NCI-H2107 (cell line): ENCODE results near the gene NLN.
"Not testable (repeated sequence)": the region's sequence is repeated elsewhere in the genome, so short reads cannot be mapped to it uniquely, and the experiment has no call there.

Experiments
- DNase-seq: peaks from one replicate; lab custom pipeline; 2025; lab: John Stamatoyannopoulos, UW

Gene NLN

DNA sequence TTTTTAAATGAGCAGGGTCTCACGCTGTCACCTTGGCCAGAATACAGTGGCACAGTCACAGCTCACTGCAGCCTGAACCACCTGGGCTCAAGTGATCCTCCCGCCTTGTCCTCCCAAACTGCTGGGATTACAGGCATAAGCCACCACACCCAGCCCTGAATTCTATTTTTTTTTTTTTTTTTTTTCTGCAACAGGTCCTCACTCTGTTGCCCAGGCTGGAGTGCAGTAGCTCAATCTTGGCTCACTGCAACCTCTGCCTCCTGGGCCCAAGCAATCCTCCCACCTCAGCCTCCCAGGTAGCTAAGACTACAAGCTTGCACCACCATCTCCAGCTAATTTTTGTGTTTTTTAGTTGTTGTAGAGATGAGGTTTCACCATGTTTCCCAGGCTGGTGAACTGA lies 51.0 kb downstream of the NLN start:
- not testable (repeated sequence) for DNase-seq

- no peak for DNase-seq
Measured at GRCh38 chr5:65774346-65774745, 52.3 kb downstream of the NLN start.

DNA sequence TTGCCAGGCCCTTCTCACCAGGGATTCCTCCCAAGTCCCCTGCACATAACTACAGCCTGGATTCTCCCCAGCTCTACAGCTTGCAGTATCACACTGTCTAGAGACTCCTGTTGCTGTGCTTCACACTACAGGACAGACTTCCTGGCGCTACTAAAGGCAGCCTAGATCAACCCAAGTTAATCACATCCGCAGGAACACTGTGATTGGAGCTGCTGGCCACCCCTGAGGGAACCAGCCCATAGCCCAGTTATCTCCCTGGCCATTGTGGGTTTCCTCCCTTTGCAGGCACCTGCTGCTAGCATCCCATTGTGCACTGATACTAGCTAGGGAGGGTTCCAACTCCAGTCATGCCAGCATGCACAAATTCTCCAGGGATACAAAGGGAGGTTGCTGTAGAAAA lies 53.5 kb downstream of the NLN start:
- no peak for DNase-seq

DNA sequence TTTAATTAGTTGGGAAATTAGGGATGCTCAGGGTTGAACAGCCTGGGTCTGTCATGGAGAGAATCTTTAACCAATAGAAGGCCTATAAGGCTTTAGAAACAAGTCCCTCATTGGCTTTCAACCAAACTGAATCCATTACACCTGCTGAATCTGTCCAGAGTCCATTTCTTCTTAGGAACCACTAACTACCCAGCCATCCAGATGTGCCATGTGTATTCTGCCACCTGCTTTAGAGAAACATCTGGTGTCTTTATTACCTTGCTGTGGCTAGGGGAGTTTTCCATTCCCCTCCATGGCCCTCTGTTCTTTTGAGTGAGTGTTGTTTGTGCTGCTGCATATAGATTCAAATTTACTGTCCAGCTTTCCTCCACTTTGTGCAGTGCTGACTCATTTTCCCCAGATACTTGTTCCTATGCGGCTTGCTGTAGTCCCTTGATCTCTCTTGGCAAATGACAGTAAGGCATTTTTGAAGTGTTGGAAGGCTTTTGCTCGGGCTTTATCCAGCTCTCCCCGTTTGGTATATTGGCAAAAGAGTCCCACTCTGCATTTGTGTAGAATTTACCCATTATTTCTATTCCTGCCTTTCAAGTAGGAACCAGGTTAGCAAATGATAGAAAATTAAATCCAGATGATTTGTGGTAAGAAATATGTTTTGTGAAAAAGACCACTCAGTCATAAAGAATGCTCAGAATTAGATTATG lies 54.6 kb downstream of the NLN start:
- no peak for DNase-seq

DNA sequence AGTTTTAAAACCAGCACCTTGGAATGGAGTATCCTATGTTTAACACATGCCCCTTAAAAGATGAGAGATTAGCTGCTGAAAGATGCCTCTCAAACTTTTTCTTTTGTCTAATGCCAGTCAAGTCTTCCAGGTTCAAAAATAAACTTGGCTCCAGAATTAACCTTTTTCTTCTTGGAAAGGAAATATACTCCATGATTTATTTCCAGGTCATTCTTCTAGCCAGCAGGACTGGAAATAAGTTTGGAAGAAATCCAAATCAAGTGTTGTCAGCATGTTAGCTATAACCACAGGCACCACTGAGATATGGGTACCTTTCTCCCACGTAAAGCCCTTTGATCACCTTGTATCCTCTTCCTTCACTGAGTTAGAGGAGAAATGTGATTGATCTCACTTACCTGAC lies 56.1 kb downstream of the NLN start:
- DNase-seq: no peak

GRCh38 chr5:65779643-65780042 lies 57.6 kb downstream of the NLN start:
- DNase-seq: no peak

- DNase-seq: not testable (repeated sequence)
Measured at GRCh38 chr5:65788296-65788695, 66.3 kb downstream of the NLN start.

GRCh38 chr5:65790371-65791163 lies 68.6 kb downstream of the NLN start:
- DNase-seq: no peak

GRCh38 chr5:65791712-65792673 lies 70.0 kb downstream of the NLN start:
- DNase-seq: no peak

DNA sequence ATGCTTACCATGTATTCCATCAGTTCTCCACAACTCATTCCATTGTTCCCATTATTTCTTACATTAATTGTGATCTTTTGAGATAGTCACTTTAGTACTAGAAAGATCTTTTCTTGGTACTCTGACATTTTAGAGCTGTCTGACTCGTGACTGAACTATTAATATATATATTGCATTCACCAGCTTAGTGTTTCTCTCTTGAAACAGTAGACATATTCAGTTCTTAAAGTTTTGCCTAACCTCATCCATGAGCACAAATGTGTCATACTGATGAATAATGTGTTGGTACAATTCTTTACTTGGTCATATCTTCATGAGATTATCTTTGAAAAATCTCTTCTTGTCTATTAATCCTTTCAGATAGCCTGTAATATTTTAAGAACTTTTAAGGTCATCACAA lies 74.3 kb downstream of the NLN start:
- DNase-seq: no peak

DNA sequence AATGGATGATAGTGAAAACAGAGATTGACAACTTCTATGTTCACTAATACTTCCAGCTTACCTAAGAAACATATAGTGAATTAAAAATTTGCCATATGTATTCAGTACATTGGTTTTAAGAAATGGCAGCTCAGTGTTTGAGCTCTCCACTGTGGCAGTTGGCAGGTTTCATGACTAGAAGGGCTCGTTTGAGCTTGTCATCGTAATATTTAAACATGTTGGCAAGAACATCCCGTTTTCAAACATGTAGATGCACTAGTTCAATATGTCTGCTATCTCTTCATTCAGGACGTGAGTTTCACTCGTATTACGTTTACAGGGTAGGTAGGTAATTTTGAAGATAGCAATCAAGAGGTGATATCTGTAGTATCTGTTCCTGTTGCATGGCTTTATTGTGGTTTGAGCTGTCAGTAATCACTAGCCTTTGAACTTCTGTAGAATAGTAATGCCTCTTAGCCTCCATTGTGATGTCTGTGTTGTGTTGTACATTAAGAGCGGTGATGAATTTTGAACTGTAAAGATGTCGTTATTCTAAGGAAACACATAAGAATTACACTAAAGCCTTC lies 74.8 kb downstream of the NLN start:
- DNase-seq: no peak

GRCh38 chr5:65797481-65797880 lies 75.5 kb downstream of the NLN start:
- no peak for DNase-seq

GRCh38 chr5:65799857-65800256 lies 77.9 kb downstream of the NLN start:
- DNase-seq: no peak

DNA sequence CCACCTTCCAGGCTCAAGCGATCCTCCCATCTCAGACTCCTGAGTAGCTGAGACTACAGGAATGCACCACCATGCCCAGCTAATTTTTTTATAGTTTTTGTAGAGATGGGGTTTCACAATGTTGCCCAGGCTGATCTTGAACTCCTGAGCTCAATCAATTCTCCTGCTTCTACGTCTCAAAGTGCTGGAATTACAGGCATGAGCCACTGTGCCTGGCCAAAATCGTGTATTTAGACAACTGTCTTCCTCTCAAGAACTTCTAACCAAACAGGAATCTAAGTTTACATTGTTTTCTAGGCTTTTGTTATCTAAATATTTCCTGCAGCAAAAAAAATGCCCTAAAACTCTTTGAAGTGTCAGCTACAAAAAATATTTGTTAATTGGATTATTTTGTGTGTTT lies 78.8 kb downstream of the NLN start:
- DNase-seq: no peak

GRCh38 chr5:65801352-65801783 lies 79.4 kb downstream of the NLN start:
- no peak for DNase-seq

- DNase-seq: no peak
Measured at GRCh38 chr5:65802080-65802479, 80.1 kb downstream of the NLN start.

DNA sequence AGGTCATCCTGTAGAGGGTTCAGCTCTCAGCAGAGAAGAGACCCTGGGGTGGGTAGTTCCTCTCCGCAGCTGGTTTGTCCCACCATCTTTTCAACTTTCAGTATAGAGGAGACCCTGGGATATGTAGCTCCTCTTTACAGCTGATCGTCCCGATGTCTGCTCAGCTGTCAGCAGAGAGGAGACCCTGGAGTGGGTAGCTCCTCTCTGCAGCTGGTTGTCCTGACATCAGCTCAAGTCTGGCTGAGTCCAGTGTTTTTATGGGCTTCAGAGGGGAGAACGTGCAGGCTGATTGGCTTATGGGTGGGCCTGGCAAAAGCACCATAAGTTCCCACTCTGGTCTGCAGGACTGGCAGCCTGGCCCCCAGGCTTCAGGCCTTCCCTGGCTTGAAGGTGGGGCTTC lies 80.8 kb downstream of the NLN start:
- DNase-seq: no peak

DNA sequence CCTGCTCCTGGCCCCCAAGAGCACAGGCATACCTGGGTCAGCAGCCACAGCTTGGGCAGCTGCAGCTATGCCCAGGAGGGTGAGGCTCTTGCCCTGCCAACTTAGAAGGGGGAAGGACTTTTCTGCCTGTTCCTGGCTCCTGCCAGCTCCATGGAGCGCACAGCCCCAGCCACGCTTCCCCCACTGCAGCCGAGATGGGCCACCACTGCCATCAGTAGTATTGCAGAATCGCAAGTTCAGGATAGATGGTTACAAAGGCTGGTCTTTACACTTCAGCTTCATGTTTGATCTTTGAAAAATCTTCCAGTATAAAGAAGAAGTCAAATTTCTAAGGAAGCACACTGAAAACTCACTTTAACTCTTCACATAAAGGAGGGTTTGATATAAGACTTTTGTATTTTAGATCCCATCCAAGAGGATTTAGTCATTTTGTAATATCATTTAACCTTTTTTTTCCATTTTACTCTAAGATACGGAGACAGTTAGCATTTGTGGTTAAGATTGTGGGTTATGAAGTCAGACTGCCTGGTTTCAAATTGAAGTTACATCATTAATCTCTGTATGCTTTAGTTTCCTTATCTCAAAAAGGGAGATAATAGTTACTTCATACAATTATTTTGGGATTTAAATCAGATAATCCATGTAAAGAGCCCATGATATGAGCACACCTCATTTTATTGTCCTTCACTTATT lies 81.8 kb downstream of the NLN start:
- no peak for DNase-seq

DNA sequence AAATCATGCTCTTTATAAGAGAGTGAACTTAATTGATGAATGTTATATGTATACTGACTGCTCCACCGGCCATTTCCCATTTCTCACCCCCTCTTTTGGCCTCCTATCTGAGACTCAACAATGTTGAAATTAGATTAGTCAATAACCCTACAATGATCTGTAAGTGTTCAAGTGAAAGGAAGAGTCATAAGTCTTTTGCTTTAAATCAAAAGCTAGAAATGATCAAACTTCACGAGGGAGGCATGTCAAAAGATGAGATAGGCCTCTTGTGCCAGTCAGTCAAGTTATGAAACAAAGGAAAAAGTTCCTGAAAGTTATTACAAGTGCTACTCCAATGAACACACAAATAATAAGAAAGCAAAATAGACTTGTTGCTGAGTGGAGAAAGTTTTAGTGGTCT lies 83.1 kb downstream of the NLN start:
- no peak for DNase-seq

- DNase-seq: not testable (repeated sequence)
Measured at GRCh38 chr5:65807494-65807893, 85.5 kb downstream of the NLN start.

DNA sequence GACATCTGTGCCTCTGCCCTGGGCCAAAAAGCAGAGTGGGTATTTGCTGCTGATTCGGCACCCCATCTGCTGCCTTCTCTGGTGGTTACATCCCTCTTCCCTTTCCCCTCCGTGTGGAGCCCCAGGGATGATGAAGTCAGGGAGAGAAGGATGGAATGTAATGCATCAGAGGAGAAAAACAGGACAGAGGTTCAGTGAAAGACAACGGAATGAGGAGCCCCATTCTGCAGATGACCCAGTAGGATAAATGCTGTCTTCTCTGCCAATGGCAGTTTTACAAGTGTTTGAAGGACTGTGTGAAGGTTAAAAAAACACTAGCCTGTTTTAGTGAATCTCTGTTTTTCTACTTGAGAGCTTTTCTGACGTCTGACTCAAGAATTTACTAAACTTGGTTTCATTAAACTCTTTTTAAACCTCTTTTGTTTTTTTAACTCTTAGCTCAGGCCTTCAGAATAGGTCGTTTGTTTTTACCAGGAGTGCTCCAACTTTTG lies 86.3 kb downstream of the NLN start:
- DNase-seq: no peak
